Astrocyte (in vitro differentiated cells and primary cell): ENCODE results near the gene C15orf61. TPM values are rescaled to one million over a fixed set of nuclear protein-coding genes. Genes with fewer than 3 reads are reported as not detected.
A peak's percentile ranks its signal among the peaks of the same experiment; 100 is the strongest.

ENCODE experiments used
- DNase-seq: peaks from one replicate; pipeline ENCODE4 v3.0.0-alpha.2; 2010; ENCODE audit warnings: low read depth
- FAIRE-seq: peaks from 2 replicates; lab custom pipeline; 2011; peaks lifted over from hg19 to GRCh38; lab: Jason Lieb, UNC
- H2AFZ ChIP-seq: 2 replicates; pipeline ENCODE4 v1.6.0; 2012; ENCODE audit warnings: low read depth, low read length, inconsistent platforms
- H3K27ac ChIP-seq: 2 replicates; pipeline ENCODE4 v1.5.1; 2011; ENCODE audit warnings: low read depth, low read length, inconsistent platforms
- H3K27me3 ChIP-seq: 2 replicates; pipeline ENCODE4 v1.6.0; 2011; ENCODE audit warnings: low read length, inconsistent platforms; ENCODE audit not compliant: insufficient read depth
- H3K36me3 ChIP-seq: 2 replicates; pipeline ENCODE4 v1.5.1; 2011; ENCODE audit warnings: low read length, inconsistent platforms; ENCODE audit not compliant: insufficient read depth
- H3K4me1 ChIP-seq: 2 replicates; pipeline ENCODE4 v1.5.1; 2011; ENCODE audit warnings: low read length, inconsistent platforms; ENCODE audit not compliant: insufficient read depth
- H3K4me2 ChIP-seq: 2 replicates; pipeline ENCODE4 v1.6.0; 2012; ENCODE audit warnings: low read length, inconsistent platforms
- H3K4me3 ChIP-seq: 2 replicates; pipeline ENCODE4 v1.5.1; 2011; ENCODE audit warnings: low read depth, mild to moderate bottlenecking, low read length, inconsistent platforms; ENCODE audit not compliant: insufficient read depth
- H3K79me2 ChIP-seq: 2 replicates; pipeline ENCODE4 v1.6.0; 2012; ENCODE audit warnings: mild to moderate bottlenecking, low read length, inconsistent platforms; ENCODE audit not compliant: insufficient read depth
- H3K9ac ChIP-seq: 2 replicates; pipeline ENCODE4 v1.6.0; 2012; ENCODE audit warnings: mild to moderate bottlenecking, low read length, inconsistent platforms
- H3K9me3 ChIP-seq: 2 replicates; pipeline ENCODE4 v1.5.1; 2012; ENCODE audit warnings: low read depth, mild to moderate bottlenecking, low read length, inconsistent platforms; ENCODE audit not compliant: insufficient read depth
- H4K20me1 ChIP-seq: 2 replicates; pipeline ENCODE4 v1.6.0; 2012; ENCODE audit warnings: low read length, inconsistent platforms; ENCODE audit not compliant: insufficient read depth
- H3K27ac Mint-ChIP-seq: one replicate; pipeline ENCODE4 v1.8.0; 2021; ENCODE audit warnings: mild to moderate bottlenecking, mixed read lengths; ENCODE audit not compliant: unreplicated experiment
- H3K27me3 Mint-ChIP-seq: one replicate; pipeline ENCODE4 v1.8.0; 2021; ENCODE audit warnings: low read depth, mixed read lengths; ENCODE audit not compliant: unreplicated experiment
- H3K36me3 Mint-ChIP-seq: one replicate; pipeline ENCODE4 v1.8.0; 2021; ENCODE audit warnings: low read depth, mixed read lengths; ENCODE audit not compliant: unreplicated experiment
- H3K4me1 Mint-ChIP-seq: one replicate; pipeline ENCODE4 v1.8.0; 2021; ENCODE audit warnings: low read depth, mixed read lengths; ENCODE audit not compliant: unreplicated experiment
- H3K4me3 Mint-ChIP-seq: one replicate; pipeline ENCODE4 v1.8.0; 2021; ENCODE audit warnings: mild to moderate bottlenecking, moderate library complexity, mixed read lengths; ENCODE audit not compliant: unreplicated experiment
- H3K9me3 Mint-ChIP-seq: one replicate; pipeline ENCODE4 v1.8.0; 2021; ENCODE audit warnings: mild to moderate bottlenecking, mixed read lengths; ENCODE audit not compliant: unreplicated experiment
- CTCF ChIP-seq: IDR thresholded peaks from 2 replicates; pipeline ENCODE4 v1.5.1; 2011; ENCODE audit warnings: low read depth, mild to moderate bottlenecking, inconsistent platforms, low read length, moderate library complexity; ENCODE audit not compliant: insufficient read depth
- EZH2 ChIP-seq: IDR thresholded peaks from 2 replicates; pipeline ENCODE4 v1.6.1; 2012; ENCODE audit warnings: mild to moderate bottlenecking, low read length, inconsistent platforms; ENCODE audit not compliant: insufficient read depth
- total RNA-seq: library from RNA; stranded (reverse); gene quantifications from 2 replicates; pipeline ENCODE4 v1.2.1, GENCODE V29; 2021

C15orf61 gene
- total RNA-seq, 1 donor from 2014 or later: 4.7 TPM

- H3K4me3 ChIP-seq: no peak overlapping the region
- H3K4me2 ChIP-seq: no peak overlapping the region
- FAIRE-seq: no peak
- H2AFZ ChIP-seq: no peak overlapping the region
- H3K27ac ChIP-seq: no peak overlapping the region
- H3K27me3 ChIP-seq: no peaks in the 10 kb centered on the region
- H3K4me3 Mint-ChIP-seq: no peak overlapping the region
- no peaks in the 10 kb centered on the region for H3K79me2 ChIP-seq
- no peaks in the 10 kb centered on the region for H4K20me1 ChIP-seq
- peaks cover 24% of the 10 kb centered on the region for H3K36me3 Mint-ChIP-seq
- H3K9me3 Mint-ChIP-seq: peaks cover 5% of the 10 kb centered on the region
- H3K4me1 ChIP-seq: no peaks in the 10 kb centered on the region
- H3K27ac Mint-ChIP-seq: no peak overlapping the region
- DNase-seq: no peak
- H3K9me3 ChIP-seq: no peaks in the 10 kb centered on the region
- no peak overlapping the region for H3K9ac ChIP-seq
- TF ChIP-seq EZH2: no peak
- no peak for TF ChIP-seq CTCF
- no peaks in the 10 kb centered on the region for H3K36me3 ChIP-seq
- H3K4me1 Mint-ChIP-seq: no peaks in the 10 kb centered on the region
- no peaks in the 10 kb centered on the region for H3K27me3 Mint-ChIP-seq
These were observed 36.1 kb downstream of the C15orf61 start for GRCh38 chr15:67556976-67557570.

GRCh38 chr15:67558502-67558901 is 37.6 kb downstream of the C15orf61 start:
- Mint-ChIP-seq H3K4me1 (no peaks in the 10 kb centered on the region), H3K4me3 (no peak overlapping the region), H3K27me3 (no peaks in the 10 kb centered on the region), H3K27ac (peak overlapping the region; percentile 55), H3K36me3 (peaks cover 24% of the 10 kb centered on the region), H3K9me3 (peaks cover 5% of the 10 kb centered on the region)
- no peak for TF ChIP-seq CTCF
- no peak for TF ChIP-seq EZH2
- H2AFZ ChIP-seq: no peak overlapping the region
- no peaks in the 10 kb centered on the region for H3K79me2 ChIP-seq
- H3K4me2 ChIP-seq: no peak overlapping the region
- H3K4me3 ChIP-seq: no peak overlapping the region
- no peaks in the 10 kb centered on the region for H3K9me3 ChIP-seq
- H3K4me1 ChIP-seq: no peaks in the 10 kb centered on the region
- H3K27me3 ChIP-seq: no peaks in the 10 kb centered on the region
- H3K36me3 ChIP-seq: no peaks in the 10 kb centered on the region
- no peak overlapping the region for H3K9ac ChIP-seq
- no peak for FAIRE-seq
- DNase-seq: no peak
- no peaks in the 10 kb centered on the region for H4K20me1 ChIP-seq
- H3K27ac ChIP-seq: no peak overlapping the region

DNA sequence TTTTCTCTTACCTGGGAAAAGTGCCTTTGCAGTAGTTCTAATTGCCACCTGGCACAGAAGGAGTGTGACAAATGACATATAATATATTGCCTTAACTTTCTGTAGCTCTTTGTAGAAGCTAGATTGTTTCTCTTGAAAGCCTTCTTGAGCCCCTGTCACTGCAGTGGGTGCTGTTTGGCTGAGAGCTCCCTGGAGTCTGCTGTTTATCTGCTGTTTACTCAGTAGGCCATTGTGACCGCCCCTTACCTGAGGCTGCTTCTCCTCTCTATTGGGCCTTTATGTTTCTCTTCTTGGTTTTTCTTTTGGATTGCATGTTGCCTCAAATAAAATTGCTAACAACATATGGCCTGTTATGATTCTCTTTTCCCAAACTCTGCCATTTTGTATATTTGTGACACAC is 38.2 kb downstream of the C15orf61 start:
- Histone ChIP-seq H4K20me1 (no peaks in the 10 kb centered on the region), H3K9ac (no peak overlapping the region), H3K4me3 (no peak overlapping the region), H3K4me2 (no peak overlapping the region), H3K36me3 (no peaks in the 10 kb centered on the region), H3K27me3 (no peaks in the 10 kb centered on the region), H3K4me1 (no peaks in the 10 kb centered on the region), H2AFZ (no peak overlapping the region), H3K27ac (no peak overlapping the region), H3K79me2 (no peaks in the 10 kb centered on the region), H3K9me3 (no peaks in the 10 kb centered on the region)
- FAIRE-seq: no peak
- H3K27ac Mint-ChIP-seq: no peak overlapping the region
- H3K27me3 Mint-ChIP-seq: no peaks in the 10 kb centered on the region
- DNase-seq: no peak
- peaks cover 24% of the 10 kb centered on the region for H3K36me3 Mint-ChIP-seq
- no peak for TF ChIP-seq CTCF
- TF ChIP-seq EZH2: no peak
- H3K4me1 Mint-ChIP-seq: no peaks in the 10 kb centered on the region
- H3K4me3 Mint-ChIP-seq: no peak overlapping the region
- peaks cover 5% of the 10 kb centered on the region for H3K9me3 Mint-ChIP-seq
